OCI-LY3 (cell line): ENCODE measurements around the gene TXNDC17.
A peak's percentile ranks its signal among the peaks of the same experiment; 100 is the strongest.

Source experiments
- EZH2phosphoT487 ChIP-seq: fragments of 200-600 bp; shearing (Covaris generic); IDR thresholded peaks from 2 replicates; pipeline ENCODE4 v1.6.1; 2018; ENCODE audit warnings: antibody characterized with exemption, mixed run types, low read depth
- TF ChIP-seq, protein P1 (sequence below): fragments of 200-600, 300-600 bp; sonication (generic); IDR thresholded peaks from 2 replicates; pipeline ENCODE4 v1.5.1; 2014; ENCODE audit warnings: antibody characterized with exemption, low read length, low read depth

DNA sequence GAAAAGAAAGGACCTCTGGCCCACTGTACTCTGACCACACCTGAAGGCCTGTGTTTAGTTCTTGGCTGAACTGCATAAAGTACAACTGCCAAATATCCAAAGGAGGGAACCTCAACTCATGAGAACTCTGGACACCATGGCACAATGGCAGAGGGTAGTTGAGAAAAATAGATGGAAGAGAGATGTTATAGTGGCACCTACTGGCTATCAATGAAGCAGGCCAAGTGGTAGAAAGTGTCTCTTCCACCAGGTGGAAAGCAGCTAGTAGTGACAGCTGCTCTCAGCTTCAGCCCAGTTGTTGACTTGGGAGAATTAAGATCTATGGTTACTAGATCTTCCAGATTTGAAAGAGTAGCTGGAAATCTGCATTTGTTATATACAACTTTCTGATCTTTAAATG, 7.3 kb downstream of the TXNDC17 start:
- TF ChIP-seq, protein P1, sequence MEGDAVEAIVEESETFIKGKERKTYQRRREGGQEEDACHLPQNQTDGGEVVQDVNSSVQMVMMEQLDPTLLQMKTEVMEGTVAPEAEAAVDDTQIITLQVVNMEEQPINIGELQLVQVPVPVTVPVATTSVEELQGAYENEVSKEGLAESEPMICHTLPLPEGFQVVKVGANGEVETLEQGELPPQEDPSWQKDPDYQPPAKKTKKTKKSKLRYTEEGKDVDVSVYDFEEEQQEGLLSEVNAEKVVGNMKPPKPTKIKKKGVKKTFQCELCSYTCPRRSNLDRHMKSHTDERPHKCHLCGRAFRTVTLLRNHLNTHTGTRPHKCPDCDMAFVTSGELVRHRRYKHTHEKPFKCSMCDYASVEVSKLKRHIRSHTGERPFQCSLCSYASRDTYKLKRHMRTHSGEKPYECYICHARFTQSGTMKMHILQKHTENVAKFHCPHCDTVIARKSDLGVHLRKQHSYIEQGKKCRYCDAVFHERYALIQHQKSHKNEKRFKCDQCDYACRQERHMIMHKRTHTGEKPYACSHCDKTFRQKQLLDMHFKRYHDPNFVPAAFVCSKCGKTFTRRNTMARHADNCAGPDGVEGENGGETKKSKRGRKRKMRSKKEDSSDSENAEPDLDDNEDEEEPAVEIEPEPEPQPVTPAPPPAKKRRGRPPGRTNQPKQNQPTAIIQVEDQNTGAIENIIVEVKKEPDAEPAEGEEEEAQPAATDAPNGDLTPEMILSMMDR, result peak; percentile 30
- no peak for TF ChIP-seq EZH2phosphoT487
